Measurements from ENCODE around the gene ANKRD42. TPM values are rescaled to one million over a fixed set of nuclear protein-coding genes. Genes with fewer than 3 reads are reported as not detected.

Gene ANKRD42
- total and polyA plus RNA-seq, 9 of the 15 experiments (the other 6 are each of a cell fraction or from before 2014, with no cell fraction given) = 2.8 to 9.1 (median 6.1) TPM

DNA sequence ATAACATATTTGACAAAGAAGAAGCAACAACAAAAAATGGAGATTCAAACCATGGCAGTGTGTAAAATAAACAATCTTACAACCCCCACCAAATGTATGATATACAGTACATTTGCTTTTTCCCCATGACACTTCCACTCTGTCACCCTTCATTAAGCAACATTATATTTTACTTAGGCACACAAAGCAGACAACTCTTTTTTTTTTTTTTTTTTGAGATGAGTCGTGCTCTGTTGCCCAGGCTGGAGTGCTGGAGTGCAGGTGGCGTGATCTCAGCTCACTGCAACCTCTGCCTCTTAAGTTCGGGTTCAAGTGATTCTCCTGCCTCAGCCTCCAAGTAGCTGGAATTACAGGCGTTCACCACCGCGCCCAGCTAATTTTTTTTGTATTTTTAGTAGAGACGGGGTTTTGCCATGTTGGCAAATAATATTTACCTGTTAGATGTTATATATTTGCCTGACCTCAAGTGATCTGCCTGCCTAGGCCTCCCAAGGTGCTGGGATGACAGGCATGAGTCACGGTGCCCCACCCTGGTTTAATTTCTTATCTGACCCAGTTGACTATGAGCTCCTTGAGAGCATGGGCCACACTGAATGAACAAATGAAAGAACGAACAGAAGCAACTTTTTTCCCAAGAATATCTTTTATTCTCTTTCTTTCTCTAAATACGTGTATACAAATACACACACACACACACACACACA lies 42.1 kb upstream of the ANKRD42 start (continued):
- TF ChIP-seq, protein P1, sequence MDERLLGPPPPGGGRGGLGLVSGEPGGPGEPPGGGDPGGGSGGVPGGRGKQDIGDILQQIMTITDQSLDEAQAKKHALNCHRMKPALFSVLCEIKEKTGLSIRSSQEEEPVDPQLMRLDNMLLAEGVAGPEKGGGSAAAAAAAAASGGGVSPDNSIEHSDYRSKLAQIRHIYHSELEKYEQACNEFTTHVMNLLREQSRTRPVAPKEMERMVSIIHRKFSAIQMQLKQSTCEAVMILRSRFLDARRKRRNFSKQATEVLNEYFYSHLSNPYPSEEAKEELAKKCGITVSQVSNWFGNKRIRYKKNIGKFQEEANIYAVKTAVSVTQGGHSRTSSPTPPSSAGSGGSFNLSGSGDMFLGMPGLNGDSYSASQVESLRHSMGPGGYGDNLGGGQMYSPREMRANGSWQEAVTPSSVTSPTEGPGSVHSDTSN (CRISPR knock-in tag; IDR thresholded peaks at IDR 0.05; ENCODE audit: low read depth) = no peak
- TF ChIP-seq, protein P1 (tag; conservative IDR thresholded peaks at IDR 0.05; ENCODE audit: low read depth) = peak; percentile 19; the same call in 1 of the 2 replicates
- TF ChIP-seq CCNT2 (IDR thresholded peaks at IDR 0.05; ENCODE audit: borderline replicate concordance, extremely low read depth, insufficient read length, low read depth, low read length) (no peak), ILF3 (IDR thresholded peaks at IDR 0.05; ENCODE audit: borderline replicate concordance) (no peak), RFX5 (IDR thresholded peaks at IDR 0.05; ENCODE audit: low read depth, low read length) (no peak), MTF1 (CRISPR knock-in tag; IDR thresholded peaks at IDR 0.05; ENCODE audit: borderline replicate concordance) (no peak), RBM14 (IDR thresholded peaks at IDR 0.05; ENCODE audit: borderline replicate concordance, insufficient read depth, low read depth, low read length) (no peak), FOSL1 (tag; conservative IDR thresholded peaks at IDR 0.05) (peak; percentile 92)
- TF ChIP-seq, protein P2, sequence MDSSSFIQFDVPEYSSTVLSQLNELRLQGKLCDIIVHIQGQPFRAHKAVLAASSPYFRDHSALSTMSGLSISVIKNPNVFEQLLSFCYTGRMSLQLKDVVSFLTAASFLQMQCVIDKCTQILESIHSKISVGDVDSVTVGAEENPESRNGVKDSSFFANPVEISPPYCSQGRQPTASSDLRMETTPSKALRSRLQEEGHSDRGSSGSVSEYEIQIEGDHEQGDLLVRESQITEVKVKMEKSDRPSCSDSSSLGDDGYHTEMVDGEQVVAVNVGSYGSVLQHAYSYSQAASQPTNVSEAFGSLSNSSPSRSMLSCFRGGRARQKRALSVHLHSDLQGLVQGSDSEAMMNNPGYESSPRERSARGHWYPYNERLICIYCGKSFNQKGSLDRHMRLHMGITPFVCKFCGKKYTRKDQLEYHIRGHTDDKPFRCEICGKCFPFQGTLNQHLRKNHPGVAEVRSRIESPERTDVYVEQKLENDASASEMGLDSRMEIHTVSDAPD (CRISPR knock-in tag; IDR thresholded peaks at IDR 0.05) = no peak
- TF ChIP-seq, protein P3, sequence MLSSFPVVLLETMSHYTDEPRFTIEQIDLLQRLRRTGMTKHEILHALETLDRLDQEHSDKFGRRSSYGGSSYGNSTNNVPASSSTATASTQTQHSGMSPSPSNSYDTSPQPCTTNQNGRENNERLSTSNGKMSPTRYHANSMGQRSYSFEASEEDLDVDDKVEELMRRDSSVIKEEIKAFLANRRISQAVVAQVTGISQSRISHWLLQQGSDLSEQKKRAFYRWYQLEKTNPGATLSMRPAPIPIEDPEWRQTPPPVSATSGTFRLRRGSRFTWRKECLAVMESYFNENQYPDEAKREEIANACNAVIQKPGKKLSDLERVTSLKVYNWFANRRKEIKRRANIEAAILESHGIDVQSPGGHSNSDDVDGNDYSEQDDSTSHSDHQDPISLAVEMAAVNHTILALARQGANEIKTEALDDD (IDR thresholded peaks at IDR 0.05) = peak; percentile 67; the same call in 1 of the 2 replicates
- TF ChIP-seq, protein P4, sequence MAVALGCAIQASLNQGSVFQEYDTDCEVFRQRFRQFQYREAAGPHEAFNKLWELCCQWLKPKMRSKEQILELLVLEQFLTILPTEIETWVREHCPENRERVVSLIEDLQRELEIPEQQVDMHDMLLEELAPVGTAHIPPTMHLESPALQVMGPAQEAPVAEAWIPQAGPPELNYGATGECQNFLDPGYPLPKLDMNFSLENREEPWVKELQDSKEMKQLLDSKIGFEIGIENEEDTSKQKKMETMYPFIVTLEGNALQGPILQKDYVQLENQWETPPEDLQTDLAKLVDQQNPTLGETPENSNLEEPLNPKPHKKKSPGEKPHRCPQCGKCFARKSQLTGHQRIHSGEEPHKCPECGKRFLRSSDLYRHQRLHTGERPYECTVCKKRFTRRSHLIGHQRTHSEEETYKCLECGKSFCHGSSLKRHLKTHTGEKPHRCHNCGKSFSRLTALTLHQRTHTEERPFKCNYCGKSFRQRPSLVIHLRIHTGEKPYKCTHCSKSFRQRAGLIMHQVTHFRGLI (CRISPR knock-in tag; IDR thresholded peaks at IDR 0.05) = no peak
- TF ChIP-seq, protein P5, sequence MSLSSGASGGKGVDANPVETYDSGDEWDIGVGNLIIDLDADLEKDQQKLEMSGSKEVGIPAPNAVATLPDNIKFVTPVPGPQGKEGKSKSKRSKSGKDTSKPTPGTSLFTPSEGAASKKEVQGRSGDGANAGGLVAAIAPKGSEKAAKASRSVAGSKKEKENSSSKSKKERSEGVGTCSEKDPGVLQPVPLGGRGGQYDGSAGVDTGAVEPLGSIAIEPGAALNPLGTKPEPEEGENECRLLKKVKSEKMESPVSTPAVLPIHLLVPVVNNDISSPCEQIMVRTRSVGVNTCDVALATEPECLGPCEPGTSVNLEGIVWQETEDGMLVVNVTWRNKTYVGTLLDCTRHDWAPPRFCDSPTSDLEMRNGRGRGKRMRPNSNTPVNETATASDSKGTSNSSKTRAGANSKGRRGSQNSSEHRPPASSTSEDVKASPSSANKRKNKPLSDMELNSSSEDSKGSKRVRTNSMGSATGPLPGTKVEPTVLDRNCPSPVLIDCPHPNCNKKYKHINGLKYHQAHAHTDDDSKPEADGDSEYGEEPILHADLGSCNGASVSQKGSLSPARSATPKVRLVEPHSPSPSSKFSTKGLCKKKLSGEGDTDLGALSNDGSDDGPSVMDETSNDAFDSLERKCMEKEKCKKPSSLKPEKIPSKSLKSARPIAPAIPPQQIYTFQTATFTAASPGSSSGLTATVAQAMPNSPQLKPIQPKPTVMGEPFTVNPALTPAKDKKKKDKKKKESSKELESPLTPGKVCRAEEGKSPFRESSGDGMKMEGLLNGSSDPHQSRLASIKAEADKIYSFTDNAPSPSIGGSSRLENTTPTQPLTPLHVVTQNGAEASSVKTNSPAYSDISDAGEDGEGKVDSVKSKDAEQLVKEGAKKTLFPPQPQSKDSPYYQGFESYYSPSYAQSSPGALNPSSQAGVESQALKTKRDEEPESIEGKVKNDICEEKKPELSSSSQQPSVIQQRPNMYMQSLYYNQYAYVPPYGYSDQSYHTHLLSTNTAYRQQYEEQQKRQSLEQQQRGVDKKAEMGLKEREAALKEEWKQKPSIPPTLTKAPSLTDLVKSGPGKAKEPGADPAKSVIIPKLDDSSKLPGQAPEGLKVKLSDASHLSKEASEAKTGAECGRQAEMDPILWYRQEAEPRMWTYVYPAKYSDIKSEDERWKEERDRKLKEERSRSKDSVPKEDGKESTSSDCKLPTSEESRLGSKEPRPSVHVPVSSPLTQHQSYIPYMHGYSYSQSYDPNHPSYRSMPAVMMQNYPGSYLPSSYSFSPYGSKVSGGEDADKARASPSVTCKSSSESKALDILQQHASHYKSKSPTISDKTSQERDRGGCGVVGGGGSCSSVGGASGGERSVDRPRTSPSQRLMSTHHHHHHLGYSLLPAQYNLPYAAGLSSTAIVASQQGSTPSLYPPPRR (CRISPR knock-in tag; IDR thresholded peaks at IDR 0.05; ENCODE audit: borderline replicate concordance) = no peak
- TF ChIP-seq, protein P6, sequence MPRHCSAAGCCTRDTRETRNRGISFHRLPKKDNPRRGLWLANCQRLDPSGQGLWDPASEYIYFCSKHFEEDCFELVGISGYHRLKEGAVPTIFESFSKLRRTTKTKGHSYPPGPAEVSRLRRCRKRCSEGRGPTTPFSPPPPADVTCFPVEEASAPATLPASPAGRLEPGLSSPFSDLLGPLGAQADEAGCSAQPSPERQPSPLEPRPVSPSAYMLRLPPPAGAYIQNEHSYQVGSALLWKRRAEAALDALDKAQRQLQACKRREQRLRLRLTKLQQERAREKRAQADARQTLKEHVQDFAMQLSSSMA (CRISPR knock-in tag; IDR thresholded peaks at IDR 0.05) = no peak
